ENCODE measurements around the gene KDM6B. TPM values are rescaled to one million over a fixed set of nuclear protein-coding genes. Genes with fewer than 3 reads are reported as not detected.

The KDM6B gene
- total RNA-seq, 1 experiment from 2014 or later: 41.3 TPM

- TF ChIP-seq, protein P1, sequence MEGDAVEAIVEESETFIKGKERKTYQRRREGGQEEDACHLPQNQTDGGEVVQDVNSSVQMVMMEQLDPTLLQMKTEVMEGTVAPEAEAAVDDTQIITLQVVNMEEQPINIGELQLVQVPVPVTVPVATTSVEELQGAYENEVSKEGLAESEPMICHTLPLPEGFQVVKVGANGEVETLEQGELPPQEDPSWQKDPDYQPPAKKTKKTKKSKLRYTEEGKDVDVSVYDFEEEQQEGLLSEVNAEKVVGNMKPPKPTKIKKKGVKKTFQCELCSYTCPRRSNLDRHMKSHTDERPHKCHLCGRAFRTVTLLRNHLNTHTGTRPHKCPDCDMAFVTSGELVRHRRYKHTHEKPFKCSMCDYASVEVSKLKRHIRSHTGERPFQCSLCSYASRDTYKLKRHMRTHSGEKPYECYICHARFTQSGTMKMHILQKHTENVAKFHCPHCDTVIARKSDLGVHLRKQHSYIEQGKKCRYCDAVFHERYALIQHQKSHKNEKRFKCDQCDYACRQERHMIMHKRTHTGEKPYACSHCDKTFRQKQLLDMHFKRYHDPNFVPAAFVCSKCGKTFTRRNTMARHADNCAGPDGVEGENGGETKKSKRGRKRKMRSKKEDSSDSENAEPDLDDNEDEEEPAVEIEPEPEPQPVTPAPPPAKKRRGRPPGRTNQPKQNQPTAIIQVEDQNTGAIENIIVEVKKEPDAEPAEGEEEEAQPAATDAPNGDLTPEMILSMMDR (conservative IDR thresholded peaks at IDR 0.05): no peak
- TF ChIP-seq EZH2 (IDR thresholded peaks at IDR 0.05; ENCODE audit: low read depth): no peak
- no peaks in the 10 kb centered on the region for H3K9me2 ChIP-seq (ENCODE audit: insufficient read depth)
- H2AFZ ChIP-seq: no peak overlapping the region
- H3K27ac ChIP-seq: no peak overlapping the region
- DNase-seq: no peak
- H3K36me3 ChIP-seq (ENCODE audit: low read depth): no peaks in the 10 kb centered on the region
- no peaks in the 10 kb centered on the region for H3K27me3 ChIP-seq (ENCODE audit: insufficient read depth, low read depth)
- no peaks in the 10 kb centered on the region for H3F3A ChIP-seq (ENCODE audit: insufficient read depth, low read depth)
- H3K4me3 ChIP-seq: no peak overlapping the region
- no peaks in the 10 kb centered on the region for H3K9me3 ChIP-seq (ENCODE audit: insufficient read depth, low read depth)
- ChIA-PET CTCF (no interaction called here), POLR2A (ENCODE audit: unreplicated experiment) (interaction anchor here (0.6 kb wide), 1 partner anchor 251 kb away, joined by 5 read pairs; the partner anchor contains the start of gene SAT2)
- H3K79me2 ChIP-seq (ENCODE audit: low read depth): no peaks in the 10 kb centered on the region
- peaks cover 3% of the 10 kb centered on the region; the same call in 1 of the 2 replicates for H3K4me1 ChIP-seq (replicated peaks; ENCODE audit: insufficient read depth)
- no peak overlapping the region for H3K4me2 ChIP-seq
- BruUV-seq (replicated peaks): no TSS peak
- intact Hi-C loops (cut with micrococcal nuclease; ENCODE audit: unreplicated experiment): no loop called here
- H4K20me1 ChIP-seq (ENCODE audit: insufficient read depth): no peaks in the 10 kb centered on the region
Observed at GRCh38 chr17:7878234-7878633, 44.2 kb downstream of the KDM6B start.

GRCh38 chr17:7880076-7880868, 46.3 kb downstream of the KDM6B start:
- Histone ChIP-seq H3K27ac (no peak overlapping the region), H3K9me3 (ENCODE audit: insufficient read depth, low read depth) (no peaks in the 10 kb centered on the region), H3F3A (ENCODE audit: insufficient read depth, low read depth) (no peaks in the 10 kb centered on the region), H3K9me2 (ENCODE audit: insufficient read depth) (no peaks in the 10 kb centered on the region), H2AFZ (no peak overlapping the region), H4K20me1 (ENCODE audit: insufficient read depth) (no peaks in the 10 kb centered on the region), H3K36me3 (ENCODE audit: low read depth) (no peaks in the 10 kb centered on the region), H3K4me1 (replicated peaks; ENCODE audit: insufficient read depth) (peaks cover 10% of the 10 kb centered on the region; the same call in 1 of the 2 replicates), H3K27me3 (ENCODE audit: insufficient read depth, low read depth) (no peaks in the 10 kb centered on the region), H3K79me2 (ENCODE audit: low read depth) (no peaks in the 10 kb centered on the region), H3K4me3 (no peak overlapping the region), H3K4me2 (no peak overlapping the region)
- intact Hi-C loops (cut with micrococcal nuclease; ENCODE audit: unreplicated experiment): loop anchor here (10.0 kb wide), 1 partner anchor 295 kb away; the partner anchor contains the start of gene MPDU1
- no TSS peak for BruUV-seq (replicated peaks)
- DNase-seq: no peak
- ChIA-PET CTCF (no interaction called here), POLR2A (ENCODE audit: unreplicated experiment) (no interaction called here)
- TF ChIP-seq, protein P1 (conservative IDR thresholded peaks at IDR 0.05): no peak
- TF ChIP-seq EZH2 (IDR thresholded peaks at IDR 0.05; ENCODE audit: low read depth): no peak

DNA sequence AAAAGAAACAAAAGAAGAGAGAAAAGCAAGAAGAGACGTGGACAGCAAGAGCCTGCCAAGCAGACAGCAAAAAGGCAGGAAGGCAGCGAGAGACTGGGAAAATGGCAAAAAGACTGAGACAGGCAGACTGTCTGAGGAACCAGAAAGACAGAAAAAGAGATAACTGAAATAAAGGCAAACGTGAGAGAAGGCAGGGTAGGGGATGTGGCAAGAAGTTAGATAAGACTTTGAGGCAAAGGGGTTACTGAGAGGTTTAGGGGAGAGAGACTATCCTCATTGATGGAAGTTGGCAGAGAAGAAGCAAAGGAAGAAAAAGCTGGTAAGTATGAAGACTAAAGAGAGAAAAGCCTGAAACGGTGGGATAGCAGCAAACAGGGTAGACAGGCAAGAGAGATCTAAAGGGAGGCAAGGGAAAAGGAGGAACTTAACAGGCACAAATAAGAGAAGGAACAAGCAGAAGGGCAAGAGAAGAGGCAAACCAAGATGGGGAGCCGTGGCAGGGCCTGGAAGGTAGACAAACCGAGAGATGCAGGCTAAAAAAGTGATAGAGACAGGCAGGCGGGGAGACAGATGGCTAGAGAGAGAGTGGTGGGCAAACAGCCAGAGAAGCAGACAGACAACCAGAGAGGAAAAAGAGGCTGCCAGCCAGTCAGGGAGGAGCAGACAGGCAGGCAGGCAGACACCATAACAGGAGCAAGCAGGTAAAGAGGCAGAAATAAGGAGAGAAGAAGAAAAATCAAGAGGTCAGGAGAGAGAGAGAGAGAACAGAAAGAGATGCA, 47.4 kb downstream of the KDM6B start:
- intact Hi-C loops (cut with micrococcal nuclease; ENCODE audit: unreplicated experiment): loop anchor here (10.0 kb wide), 1 partner anchor 297 kb away; the partner anchor contains the start of gene MPDU1
- Histone ChIP-seq H3K79me2 (ENCODE audit: low read depth) (peaks cover 10% of the 10 kb centered on the region), H3F3A (ENCODE audit: insufficient read depth, low read depth) (peaks cover 5% of the 10 kb centered on the region; the same call in 1 of the 2 replicates), H3K36me3 (ENCODE audit: low read depth) (no peaks in the 10 kb centered on the region), H3K9me3 (ENCODE audit: insufficient read depth, low read depth) (no peaks in the 10 kb centered on the region), H3K4me1 (replicated peaks; ENCODE audit: insufficient read depth) (peaks cover 10% of the 10 kb centered on the region; the same call in 1 of the 2 replicates), H4K20me1 (ENCODE audit: insufficient read depth) (no peaks in the 10 kb centered on the region), H3K27me3 (ENCODE audit: insufficient read depth, low read depth) (no peaks in the 10 kb centered on the region), H3K4me2 (no peak overlapping the region), H3K9me2 (ENCODE audit: insufficient read depth) (no peaks in the 10 kb centered on the region), H3K27ac (no peak overlapping the region), H2AFZ (no peak overlapping the region), H3K4me3 (no peak overlapping the region)
- DNase-seq: no peak
- BruUV-seq (replicated peaks): no TSS peak
- ChIA-PET CTCF (no interaction called here), POLR2A (ENCODE audit: unreplicated experiment) (no interaction called here)
- TF ChIP-seq, protein P1 (conservative IDR thresholded peaks at IDR 0.05): no peak
- TF ChIP-seq EZH2 (IDR thresholded peaks at IDR 0.05; ENCODE audit: low read depth): no peak

All from PC-9 (cell line).